ENCODE results near the gene TTLL11.

- no peak for TF ChIP-seq CTCF (IDR thresholded peaks at IDR 0.05)
- no peak for TF ChIP-seq POLR2A (IDR thresholded peaks at IDR 0.05)
Observed at GRCh38 chr9:122115176-122116035, 22.3 kb upstream of the TTLL11 start.
